Activated T-cell treated with anti-CD3 and anti-CD28 coated beads, Interleukin-2, amount 50 U/mL, for 24 hours (primary cell): ENCODE results near the gene CSNK1A1.
"Not testable (repeated sequence)": the region's sequence is repeated elsewhere in the genome, so short reads cannot be mapped to it uniquely, and the experiment has no call there.

ENCODE experiments used
- DNase-seq: peaks from one replicate; pipeline ENCODE4 v3.0.0-alpha.2; 2020
- H3K27ac Mint-ChIP-seq: 2 replicates; pipeline ENCODE4 v1.8.0; 2020; ENCODE audit warnings: mild to moderate bottlenecking, mixed read lengths
- H3K27me3 Mint-ChIP-seq: 2 replicates; pipeline ENCODE4 v1.8.0; 2020; ENCODE audit warnings: mixed read lengths
- H3K36me3 Mint-ChIP-seq: 2 replicates; pipeline ENCODE4 v1.8.0; 2020; ENCODE audit warnings: low read depth, mixed read lengths
- H3K4me1 Mint-ChIP-seq: 2 replicates; pipeline ENCODE4 v1.8.0; 2020; ENCODE audit warnings: low read depth, mixed read lengths
- H3K4me3 Mint-ChIP-seq: 2 replicates; pipeline ENCODE4 v1.8.0; 2020; ENCODE audit warnings: mild to moderate bottlenecking, moderate library complexity, mixed read lengths
- H3K9me3 Mint-ChIP-seq: 2 replicates; pipeline ENCODE4 v1.8.0; 2020; ENCODE audit warnings: mixed read lengths

The CSNK1A1 gene

GRCh38 chr5:149552038-149552494 lies 827 bp upstream of the CSNK1A1 start:
- Mint-ChIP-seq H3K27ac (peak overlapping the region; percentile 98), H3K4me3 (peak overlapping the region; percentile 97), H3K4me1 (peaks cover 25% of the 10 kb centered on the region), H3K36me3 (peaks cover 48% of the 10 kb centered on the region), H3K27me3 (no peaks in the 10 kb centered on the region), H3K9me3 (no peaks in the 10 kb centered on the region)
- no peak for DNase-seq

GRCh38 chr5:149550594-149551226 lies 529 bp downstream of the CSNK1A1 start:
- DNase-seq, result no peak
- peak overlapping the region; percentile 97 for H3K4me3 Mint-ChIP-seq
- H3K27ac Mint-ChIP-seq, result peak overlapping the region; percentile 98
- peaks cover 37% of the 10 kb centered on the region for H3K4me1 Mint-ChIP-seq
- H3K27me3 Mint-ChIP-seq, result no peaks in the 10 kb centered on the region
- H3K36me3 Mint-ChIP-seq, result peaks cover 61% of the 10 kb centered on the region
- H3K9me3 Mint-ChIP-seq, result no peaks in the 10 kb centered on the region

DNA sequence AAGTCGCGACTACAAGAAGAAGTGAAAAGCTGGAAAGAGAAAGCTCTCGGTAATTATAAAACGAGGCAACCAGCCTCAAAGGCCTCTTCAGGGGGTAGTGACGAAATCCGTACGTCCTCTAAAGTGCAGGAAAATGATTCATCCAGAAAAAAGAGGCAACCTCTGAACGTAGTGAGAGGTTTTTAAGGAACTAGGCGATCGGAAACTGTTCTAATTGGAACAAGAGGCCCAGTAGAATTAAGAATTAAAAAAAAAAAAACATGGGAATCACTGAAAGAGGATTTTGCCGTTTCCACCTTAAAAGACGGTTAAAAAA lies 1.0 kb downstream of the CSNK1A1 start:
- Mint-ChIP-seq H3K4me3 (peak overlapping the region; percentile 97), H3K4me1 (peaks cover 42% of the 10 kb centered on the region), H3K9me3 (no peaks in the 10 kb centered on the region), H3K27ac (peak overlapping the region; percentile 98), H3K27me3 (no peaks in the 10 kb centered on the region), H3K36me3 (peaks cover 66% of the 10 kb centered on the region)
- DNase-seq, result no peak

DNA sequence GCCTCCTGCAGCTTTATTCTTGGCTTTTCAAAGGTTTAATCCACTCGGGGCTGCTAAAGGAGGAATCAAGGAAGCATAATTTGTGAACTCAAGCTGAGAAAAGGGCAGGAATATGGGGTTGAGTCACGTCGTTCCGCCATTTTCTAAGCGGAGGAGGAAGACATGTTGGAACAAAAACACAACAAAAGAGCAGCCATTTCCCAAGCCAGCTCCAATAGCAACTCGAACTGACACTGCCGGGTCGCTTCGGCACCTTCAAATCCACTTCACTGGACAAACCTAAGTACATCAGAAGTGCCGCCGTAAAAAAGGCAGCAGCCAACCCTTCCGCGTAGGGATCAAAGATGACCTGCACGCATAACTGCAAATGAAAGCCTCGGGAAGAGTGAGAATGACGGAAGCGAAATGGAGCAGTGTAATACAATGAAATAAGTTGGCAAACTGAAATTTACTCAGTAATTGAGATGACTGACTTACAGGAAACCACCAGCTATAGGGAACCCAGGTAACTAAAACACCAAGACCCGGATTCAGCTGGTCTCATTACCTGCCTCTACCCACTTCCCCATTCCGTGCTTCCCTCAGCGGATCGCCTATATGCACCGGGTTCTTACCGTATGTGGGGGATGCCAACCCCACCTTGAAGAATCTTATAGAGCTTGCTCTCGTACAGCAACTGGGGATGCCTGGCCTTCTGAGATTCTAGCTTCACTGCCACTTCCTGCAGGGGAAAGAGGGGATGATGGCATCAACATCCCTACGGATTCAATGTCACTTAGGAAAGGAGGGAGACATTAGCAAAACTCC lies 1.6 kb downstream of the CSNK1A1 start:
- Mint-ChIP-seq H3K4me3 (peak overlapping the region; percentile 97), H3K27me3 (no peaks in the 10 kb centered on the region), H3K27ac (peak overlapping the region; percentile 98), H3K9me3 (no peaks in the 10 kb centered on the region), H3K4me1 (peaks cover 48% of the 10 kb centered on the region), H3K36me3 (peaks cover 72% of the 10 kb centered on the region)
- peak; percentile 53 for DNase-seq

GRCh38 chr5:149546974-149547373 lies 4.3 kb downstream of the CSNK1A1 start:
- H3K27ac Mint-ChIP-seq, result peak overlapping the region; percentile 86

GRCh38 chr5:149545327-149545726 lies 5.9 kb downstream of the CSNK1A1 start:
- no peaks in the 10 kb centered on the region for H3K9me3 Mint-ChIP-seq
- DNase-seq, result no peak
- peak overlapping the region; percentile 10 for H3K4me3 Mint-ChIP-seq
- peak overlapping the region; percentile 26 for H3K27ac Mint-ChIP-seq
- no peaks in the 10 kb centered on the region for H3K27me3 Mint-ChIP-seq
- peaks cover 70% of the 10 kb centered on the region for H3K4me1 Mint-ChIP-seq
- peaks cover 88% of the 10 kb centered on the region for H3K36me3 Mint-ChIP-seq

More at GRCh38 chr5:149546974-149547373, 4.3 kb downstream of the CSNK1A1 start:
- Mint-ChIP-seq H3K4me3 (peak overlapping the region; percentile 97), H3K36me3 (peaks cover 91% of the 10 kb centered on the region), H3K27me3 (no peaks in the 10 kb centered on the region), H3K9me3 (no peaks in the 10 kb centered on the region), H3K4me1 (peaks cover 62% of the 10 kb centered on the region)
- DNase-seq, result no peak

DNA sequence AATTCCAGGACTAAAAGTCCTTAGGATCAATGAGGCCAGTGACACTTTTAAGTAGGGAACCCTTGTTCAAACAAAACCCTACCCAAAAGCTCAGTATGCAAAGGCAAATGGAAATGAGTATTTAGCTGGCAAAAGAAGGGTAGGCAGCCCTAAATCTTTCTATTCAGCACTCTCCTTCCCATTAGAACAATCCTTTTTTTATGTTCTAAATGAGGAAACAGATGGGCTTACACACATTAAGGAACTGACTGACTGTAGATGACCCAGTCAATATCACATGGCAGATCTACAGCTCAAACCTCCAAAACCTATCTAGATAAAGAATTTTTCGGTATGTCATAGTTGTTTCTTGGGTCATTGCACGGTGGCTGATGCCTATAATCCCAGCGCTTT lies 7.2 kb downstream of the CSNK1A1 start:
- no peak for DNase-seq
- Mint-ChIP-seq H3K27me3 (no peaks in the 10 kb centered on the region), H3K27ac (peak overlapping the region; percentile 1), H3K9me3 (no peaks in the 10 kb centered on the region), H3K4me3 (no peak overlapping the region), H3K4me1 (peaks cover 77% of the 10 kb centered on the region), H3K36me3 (peaks cover 87% of the 10 kb centered on the region)

- peak overlapping the region; percentile 1 for H3K27ac Mint-ChIP-seq
- DNase-seq, result no peak
- H3K9me3 Mint-ChIP-seq, result no peaks in the 10 kb centered on the region
- H3K4me3 Mint-ChIP-seq, result peak overlapping the region; percentile 21
- H3K27me3 Mint-ChIP-seq, result no peaks in the 10 kb centered on the region
- peaks cover 74% of the 10 kb centered on the region for H3K4me1 Mint-ChIP-seq
- peaks cover 85% of the 10 kb centered on the region for H3K36me3 Mint-ChIP-seq
Observed at GRCh38 chr5:149543361-149544027, 7.7 kb downstream of the CSNK1A1 start.

DNA sequence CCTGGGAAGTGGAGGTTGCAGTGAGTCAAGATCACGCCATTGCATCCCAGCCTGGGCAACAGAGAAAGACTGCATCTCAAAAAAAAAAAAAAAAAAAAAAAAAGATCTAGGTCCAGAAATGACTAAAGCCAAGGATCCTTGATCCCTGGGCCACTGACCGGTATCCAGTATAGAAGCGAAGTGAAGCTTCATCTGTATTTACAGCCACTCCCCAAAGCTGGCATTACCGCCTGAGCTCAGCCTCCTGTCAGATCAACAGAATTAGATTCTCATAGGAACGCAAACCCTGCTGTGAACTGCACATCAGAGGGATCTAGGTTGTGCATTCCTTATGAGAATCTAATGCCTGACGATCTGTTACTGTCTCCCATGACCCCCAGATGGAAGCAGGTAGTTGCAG lies 9.3 kb downstream of the CSNK1A1 start:
- Mint-ChIP-seq H3K36me3 (peaks cover 84% of the 10 kb centered on the region), H3K27me3 (no peaks in the 10 kb centered on the region), H3K4me1 (peaks cover 73% of the 10 kb centered on the region), H3K4me3 (peak overlapping the region; percentile 42), H3K9me3 (no peaks in the 10 kb centered on the region), H3K27ac (peak overlapping the region; percentile 52)
- DNase-seq, result no peak

DNA sequence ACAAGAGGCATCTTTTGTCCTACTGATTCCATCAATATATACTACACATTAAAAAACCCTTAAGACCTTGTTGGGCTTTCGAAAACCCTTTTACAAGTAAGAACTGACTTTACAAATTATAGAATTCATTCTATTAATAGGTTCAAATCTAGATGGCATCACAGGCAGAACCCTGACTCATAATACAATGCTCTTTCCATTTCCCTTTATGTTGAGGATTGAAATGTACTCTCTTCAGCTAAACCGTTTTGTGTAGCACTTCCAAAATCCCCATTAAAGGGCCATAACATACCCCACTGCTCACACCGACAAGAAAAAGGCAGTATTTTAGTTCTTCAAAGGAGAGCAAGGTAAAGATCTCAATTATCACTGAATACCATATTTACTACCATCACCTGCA lies 11.2 kb downstream of the CSNK1A1 start:
- H3K9me3 Mint-ChIP-seq, result no peaks in the 10 kb centered on the region
- H3K27ac Mint-ChIP-seq, result peak overlapping the region; percentile 84
- DNase-seq, result no peak
- peaks cover 70% of the 10 kb centered on the region for H3K4me1 Mint-ChIP-seq
- H3K27me3 Mint-ChIP-seq, result no peaks in the 10 kb centered on the region
- H3K36me3 Mint-ChIP-seq, result peaks cover 81% of the 10 kb centered on the region
- peak overlapping the region; percentile 62 for H3K4me3 Mint-ChIP-seq

GRCh38 chr5:149537374-149537975 lies 13.8 kb downstream of the CSNK1A1 start:
- Mint-ChIP-seq H3K36me3 (peaks cover 81% of the 10 kb centered on the region), H3K4me1 (peaks cover 69% of the 10 kb centered on the region), H3K27ac (peak overlapping the region; percentile 77), H3K4me3 (no peak overlapping the region), H3K27me3 (no peaks in the 10 kb centered on the region), H3K9me3 (no peaks in the 10 kb centered on the region)
- DNase-seq, result no peak

GRCh38 chr5:149535787-149536186 lies 15.5 kb downstream of the CSNK1A1 start:
- not testable (repeated sequence) for DNase-seq, H3K4me3 Mint-ChIP-seq, H3K27me3 Mint-ChIP-seq, H3K27ac Mint-ChIP-seq, H3K9me3 Mint-ChIP-seq
- H3K4me1 Mint-ChIP-seq, result peaks cover 73% of the 10 kb centered on the region
- H3K36me3 Mint-ChIP-seq, result peaks cover 85% of the 10 kb centered on the region

DNA sequence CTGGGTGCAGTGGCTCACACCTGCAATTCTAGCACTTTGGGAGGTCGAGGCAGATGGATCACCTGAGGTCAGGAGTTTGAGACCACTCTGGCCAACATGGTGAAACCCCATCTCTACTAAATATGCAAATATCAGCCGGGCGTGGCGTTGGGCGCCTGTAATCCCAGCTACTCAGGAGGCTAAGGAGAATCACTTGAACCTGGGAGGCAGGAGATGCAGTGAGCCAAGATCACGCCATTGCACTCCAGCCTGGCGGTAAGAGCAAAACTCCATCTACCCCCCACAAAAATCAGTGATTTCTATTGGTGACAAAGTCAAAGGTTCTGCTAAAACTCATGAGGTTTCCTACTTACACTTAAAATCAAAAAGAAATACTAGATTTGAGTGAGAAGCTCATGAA lies 18.8 kb downstream of the CSNK1A1 start:
- Mint-ChIP-seq H3K4me3 (no peak overlapping the region), H3K4me1 (peaks cover 80% of the 10 kb centered on the region), H3K27me3 (no peaks in the 10 kb centered on the region), H3K27ac (no peak overlapping the region), H3K36me3 (peaks cover 82% of the 10 kb centered on the region), H3K9me3 (no peaks in the 10 kb centered on the region)
- no peak for DNase-seq

DNA sequence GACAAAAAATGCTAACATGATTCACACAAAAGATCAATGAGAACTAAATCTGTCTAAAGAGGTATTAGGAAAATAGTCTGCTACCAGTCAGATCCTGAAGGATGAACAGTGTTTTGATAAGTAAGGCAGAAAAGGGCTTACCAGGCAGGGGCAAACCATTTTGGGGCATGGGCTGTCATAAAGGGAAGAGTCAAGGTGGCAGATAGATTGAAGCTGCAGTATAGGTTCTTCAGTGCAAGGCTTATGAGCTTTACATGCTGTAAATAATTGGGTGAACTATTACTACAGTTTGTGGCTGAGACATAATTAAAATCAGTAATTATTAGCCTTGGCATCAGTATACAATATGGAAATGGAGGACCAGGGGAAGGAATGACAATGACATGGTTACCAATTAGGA lies 21.8 kb downstream of the CSNK1A1 start:
- no peak for DNase-seq
- H3K36me3 Mint-ChIP-seq, result peaks cover 74% of the 10 kb centered on the region
- H3K27ac Mint-ChIP-seq, result no peak overlapping the region
- peaks cover 84% of the 10 kb centered on the region for H3K4me1 Mint-ChIP-seq
- H3K9me3 Mint-ChIP-seq, result no peaks in the 10 kb centered on the region
- no peaks in the 10 kb centered on the region for H3K27me3 Mint-ChIP-seq
- H3K4me3 Mint-ChIP-seq, result no peak overlapping the region
